Panc1 (cell line): ENCODE data around the gene GRIN2C. TPM values are rescaled to one million over a fixed set of nuclear protein-coding genes. Genes with fewer than 3 reads are reported as not detected.

Source experiments
- ATAC-seq: fragments of 200-7000 bp; cut with Tn5 transposase; 2 replicates; pipeline ENCODE4 v1.9.1; 2020; ENCODE audit warnings: mild to moderate bottlenecking, moderate library complexity
- BruUV-seq: library from RNA; stranded (reverse); fragments of 400-500 nt; replicated peaks from 2 replicates; lab custom pipeline; 2021; lab: Mats Ljungman, UMichigan
- CTCF ChIA-PET: fragments of 300-600 bp; sonication (Branson Sonifier 250); formaldehyde crosslinking; loops from one replicate; lab custom pipeline; 2022; ENCODE audit warnings: antibody characterized with exemption; lab: Charles Lee
- POLR2A ChIA-PET: fragments of 300-600 bp; sonication (Branson Sonifier 250); formaldehyde crosslinking; loops from one replicate; lab custom pipeline; 2022; ENCODE audit warnings: antibody characterized with exemption; lab: Charles Lee
- DNase-seq: peaks from one replicate; pipeline ENCODE4 v3.0.0-alpha.2; 2010; ENCODE audit warnings: low read depth, low spot score
- H3K27ac ChIP-seq: 2 replicates; pipeline ENCODE4 v1.5.1; 2011; ENCODE audit warnings: mild to moderate bottlenecking, low read length, inconsistent platforms
- H3K27me3 ChIP-seq: fragments of 200-500 bp; sonication (Bioruptor generic); 2 replicates; pipeline ENCODE4 v1.6.0; 2014; ENCODE audit warnings: low read length, inconsistent platforms; ENCODE audit not compliant: control insufficient read depth, insufficient read depth
- H3K36me3 ChIP-seq: fragments of 200-500 bp; sonication (Bioruptor generic); 2 replicates; pipeline ENCODE4 v1.5.1; 2014; ENCODE audit warnings: inconsistent platforms, mild to moderate bottlenecking, low read length, moderate library complexity; ENCODE audit not compliant: control insufficient read depth, insufficient read depth
- H3K4me1 ChIP-seq: 2 replicates; pipeline ENCODE4 v1.5.1; 2011; ENCODE audit warnings: inconsistent platforms, mild to moderate bottlenecking, low read length, moderate library complexity; ENCODE audit not compliant: control insufficient read depth, insufficient read depth
- H3K4me3 ChIP-seq, 2 experiments: 2 replicates each; pipeline ENCODE4 v1.5.1; 2011 to 2012; ENCODE audit warnings: low read depth in 2 of 2, low read length in 2 of 2, mild to moderate bottlenecking in 2 of 2, inconsistent platforms in 1 of 2, moderate library complexity in 1 of 2
- H3K9me3 ChIP-seq: fragments of 200-500 bp; sonication (Bioruptor generic); 2 replicates; pipeline ENCODE4 v1.5.1; 2014; ENCODE audit warnings: low read depth, mild to moderate bottlenecking, inconsistent platforms, low read length, moderate library complexity; ENCODE audit not compliant: control insufficient read depth, insufficient read depth
- POLR2AphosphoS5 ChIP-seq: IDR thresholded peaks from 2 replicates; pipeline ENCODE4 v1.6.1; 2012; ENCODE audit warnings: mild to moderate bottlenecking, low read depth, low read length, moderate library complexity
- SIN3A ChIP-seq: IDR thresholded peaks from 2 replicates; pipeline ENCODE4 v1.6.1; 2012; ENCODE audit warnings: low read depth, mild to moderate bottlenecking, low read length, moderate library complexity, borderline replicate concordance; ENCODE audit not compliant: insufficient read depth
- TCF7L2 ChIP-seq: IDR thresholded peaks from 2 replicates; pipeline ENCODE4 v1.6.1; 2011; ENCODE audit warnings: mild to moderate bottlenecking, low read depth, low read length, inconsistent platforms
- in situ Hi-C: cut with HindIII; loops from 2 replicates; pipeline ENCODE4 v1.10.0; 2016; ENCODE audit warnings: low sequenced_read_pairs, low pct_unique_long_range_greater_than_20kb
- intact Hi-C: fragments of 100-400 bp; cut with micrococcal nuclease; formaldehyde crosslinking; loops from one replicate; pipeline ENCODE4 v1.10.0; 2022; ENCODE audit not compliant: unreplicated experiment
- total RNA-seq: library from RNA; stranded (reverse); gene quantifications from one replicate; pipeline ENCODE4 v1.2.1, GENCODE V29; 2021; ENCODE audit not compliant: unreplicated experiment
- TF ChIP-seq, protein P1 (sequence below), 2 experiments: IDR thresholded peaks; 2 replicates each; pipeline ENCODE4 v1.6.1; 2011 to 2012; ENCODE audit warnings: low read depth in 2 of 2, control low read depth in 1 of 2, low read length in 1 of 2, mild to moderate bottlenecking in 1 of 2, moderate library complexity in 1 of 2; ENCODE audit not compliant: insufficient read depth in 1 of 2
- TF ChIP-seq, protein P2 (sequence below): fragments of 450-650 bp; IDR thresholded peaks from 2 replicates; pipeline ENCODE4 v1.5.1; 2017; ENCODE audit warnings: mild to moderate bottlenecking

Gene GRIN2C
- total RNA-seq, 1 experiment from 2014 or later, result 0.10 TPM

GRCh38 chr17:74862919-74863318, 3.2 kb upstream of the GRIN2C start:
- TF ChIP-seq POLR2AphosphoS5 (no peak), SIN3A (no peak), TCF7L2 (no peak)
- TF ChIP-seq, protein P1, sequence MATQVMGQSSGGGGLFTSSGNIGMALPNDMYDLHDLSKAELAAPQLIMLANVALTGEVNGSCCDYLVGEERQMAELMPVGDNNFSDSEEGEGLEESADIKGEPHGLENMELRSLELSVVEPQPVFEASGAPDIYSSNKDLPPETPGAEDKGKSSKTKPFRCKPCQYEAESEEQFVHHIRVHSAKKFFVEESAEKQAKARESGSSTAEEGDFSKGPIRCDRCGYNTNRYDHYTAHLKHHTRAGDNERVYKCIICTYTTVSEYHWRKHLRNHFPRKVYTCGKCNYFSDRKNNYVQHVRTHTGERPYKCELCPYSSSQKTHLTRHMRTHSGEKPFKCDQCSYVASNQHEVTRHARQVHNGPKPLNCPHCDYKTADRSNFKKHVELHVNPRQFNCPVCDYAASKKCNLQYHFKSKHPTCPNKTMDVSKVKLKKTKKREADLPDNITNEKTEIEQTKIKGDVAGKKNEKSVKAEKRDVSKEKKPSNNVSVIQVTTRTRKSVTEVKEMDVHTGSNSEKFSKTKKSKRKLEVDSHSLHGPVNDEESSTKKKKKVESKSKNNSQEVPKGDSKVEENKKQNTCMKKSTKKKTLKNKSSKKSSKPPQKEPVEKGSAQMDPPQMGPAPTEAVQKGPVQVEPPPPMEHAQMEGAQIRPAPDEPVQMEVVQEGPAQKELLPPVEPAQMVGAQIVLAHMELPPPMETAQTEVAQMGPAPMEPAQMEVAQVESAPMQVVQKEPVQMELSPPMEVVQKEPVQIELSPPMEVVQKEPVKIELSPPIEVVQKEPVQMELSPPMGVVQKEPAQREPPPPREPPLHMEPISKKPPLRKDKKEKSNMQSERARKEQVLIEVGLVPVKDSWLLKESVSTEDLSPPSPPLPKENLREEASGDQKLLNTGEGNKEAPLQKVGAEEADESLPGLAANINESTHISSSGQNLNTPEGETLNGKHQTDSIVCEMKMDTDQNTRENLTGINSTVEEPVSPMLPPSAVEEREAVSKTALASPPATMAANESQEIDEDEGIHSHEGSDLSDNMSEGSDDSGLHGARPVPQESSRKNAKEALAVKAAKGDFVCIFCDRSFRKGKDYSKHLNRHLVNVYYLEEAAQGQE (IDR thresholded peaks at IDR 0.05; ENCODE audit: insufficient read depth in 1 of 2, low read depth in 2 of 2, low read length in 1 of 2), result no peak
- TF ChIP-seq, protein P2, sequence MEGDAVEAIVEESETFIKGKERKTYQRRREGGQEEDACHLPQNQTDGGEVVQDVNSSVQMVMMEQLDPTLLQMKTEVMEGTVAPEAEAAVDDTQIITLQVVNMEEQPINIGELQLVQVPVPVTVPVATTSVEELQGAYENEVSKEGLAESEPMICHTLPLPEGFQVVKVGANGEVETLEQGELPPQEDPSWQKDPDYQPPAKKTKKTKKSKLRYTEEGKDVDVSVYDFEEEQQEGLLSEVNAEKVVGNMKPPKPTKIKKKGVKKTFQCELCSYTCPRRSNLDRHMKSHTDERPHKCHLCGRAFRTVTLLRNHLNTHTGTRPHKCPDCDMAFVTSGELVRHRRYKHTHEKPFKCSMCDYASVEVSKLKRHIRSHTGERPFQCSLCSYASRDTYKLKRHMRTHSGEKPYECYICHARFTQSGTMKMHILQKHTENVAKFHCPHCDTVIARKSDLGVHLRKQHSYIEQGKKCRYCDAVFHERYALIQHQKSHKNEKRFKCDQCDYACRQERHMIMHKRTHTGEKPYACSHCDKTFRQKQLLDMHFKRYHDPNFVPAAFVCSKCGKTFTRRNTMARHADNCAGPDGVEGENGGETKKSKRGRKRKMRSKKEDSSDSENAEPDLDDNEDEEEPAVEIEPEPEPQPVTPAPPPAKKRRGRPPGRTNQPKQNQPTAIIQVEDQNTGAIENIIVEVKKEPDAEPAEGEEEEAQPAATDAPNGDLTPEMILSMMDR, result no peak
- peaks cover 17% of the 10 kb centered on the region for H3K27me3 ChIP-seq
- intact Hi-C loops, result loop anchor here (1.0 to 5.0 kb wide), 2 partner anchors 72 to 121 kb away; no protein-coding TSS in a partner anchor
- no peaks in the 10 kb centered on the region for H3K9me3 ChIP-seq
- DNase-seq, result no peak
- H3K27ac ChIP-seq, result no peak overlapping the region
- CTCF ChIA-PET, result interaction anchor here (0.6 to 2.5 kb wide), 7 partner anchors 10 to 333 kb away, joined by 3 to 24 read pairs (median 4); no protein-coding TSS in a partner anchor
- BruUV-seq, result no TSS peak
- ATAC-seq, result no peak
- POLR2A ChIA-PET, result interaction anchor here (1.5 kb wide), 1 partner anchor 10 kb away, joined by 4 read pairs; no protein-coding TSS in a partner anchor
- peaks cover 21% of the 10 kb centered on the region for H3K4me1 ChIP-seq
- H3K4me3 ChIP-seq, result no peak overlapping the region
- 0 out of 2 replicates have a peak, but pooled peaks cover 4% of the 10 kb centered on the region for H3K36me3 ChIP-seq
- in situ Hi-C loops, result no loop called here

GRCh38 chr17:74862108-74862901, 2.6 kb upstream of the GRIN2C start:
- peak overlapping the region in 1 of 2 experiments; percentile 29; a peak in 2 of 4 replicates for H3K4me3 ChIP-seq
- H3K36me3 ChIP-seq, result 0 out of 2 replicates have a peak, but pooled peaks cover 4% of the 10 kb centered on the region
- TF ChIP-seq TCF7L2 (no peak), POLR2AphosphoS5 (no peak), SIN3A (no peak)
- TF ChIP-seq, protein P2, result peak; percentile 92
- TF ChIP-seq, protein P1 (IDR thresholded peaks at IDR 0.05; ENCODE audit: insufficient read depth in 1 of 2, low read depth in 2 of 2, low read length in 1 of 2), result no peak
- peak; percentile 62 for ATAC-seq
- H3K27ac ChIP-seq, result no peak overlapping the region
- in situ Hi-C loops, result no loop called here
- DNase-seq, result no peak
- ChIA-PET CTCF (interaction anchor here (0.6 to 2.5 kb wide), 11 partner anchors 10 to 332 kb away, joined by 3 to 24 read pairs (median 3); partner anchors contain the start of gene HID1), POLR2A (interaction anchor here (0.7 to 1.5 kb wide), 2 partner anchors 11 to 19 kb away, joined by 4 to 5 read pairs; no protein-coding TSS in a partner anchor)
- H3K4me1 ChIP-seq, result peaks cover 21% of the 10 kb centered on the region
- BruUV-seq, result no TSS peak
- H3K9me3 ChIP-seq, result no peaks in the 10 kb centered on the region
- peaks cover 21% of the 10 kb centered on the region for H3K27me3 ChIP-seq
- intact Hi-C loops, result loop anchor here (1.0 to 5.0 kb wide), 2 partner anchors 71 to 120 kb away; no protein-coding TSS in a partner anchor
